Bronchial epithelial cell (primary cell): ENCODE results near the gene TBC1D10B. TPM values are rescaled to one million over a fixed set of nuclear protein-coding genes. Genes with fewer than 3 reads are reported as not detected.

Experiments used
- DNase-seq: peaks from one replicate; pipeline ENCODE4 v3.0.0-alpha.2; 2010; ENCODE audit warnings: low read depth
- FAIRE-seq: peaks from 2 replicates; lab custom pipeline; 2011; peaks lifted over from hg19 to GRCh38; lab: Jason Lieb, UNC
- H3K27me3 ChIP-seq: 2 replicates; pipeline ENCODE4 v1.5.1; 2011; ENCODE audit warnings: low read length; ENCODE audit not compliant: control insufficient read depth, insufficient read depth
- H3K36me3 ChIP-seq: 2 replicates; pipeline ENCODE4 v1.5.1; 2011; ENCODE audit warnings: low read length; ENCODE audit not compliant: control insufficient read depth, insufficient read depth
- H3K4me3 ChIP-seq: 2 replicates; pipeline ENCODE4 v1.5.1; 2011; ENCODE audit warnings: mild to moderate bottlenecking, low read depth, low read length, control low read depth
- total RNA-seq: library from RNA; depleted of rRNA; stranded (reverse); fragments of >200 nt; gene quantifications from 2 replicates; pipeline ENCODE4 v1.2.1, GENCODE V29; 2014
- TF ChIP-seq, protein P1 (sequence below): IDR thresholded peaks from 2 replicates; pipeline ENCODE4 v1.5.1; 2011; ENCODE audit warnings: mild to moderate bottlenecking, moderate library complexity, low read length, control low read depth, inconsistent platforms; ENCODE audit not compliant: insufficient read depth, severe bottlenecking

Gene TBC1D10B
- total RNA-seq, 1 donor from 2014 or later = 13.7 TPM

DNA sequence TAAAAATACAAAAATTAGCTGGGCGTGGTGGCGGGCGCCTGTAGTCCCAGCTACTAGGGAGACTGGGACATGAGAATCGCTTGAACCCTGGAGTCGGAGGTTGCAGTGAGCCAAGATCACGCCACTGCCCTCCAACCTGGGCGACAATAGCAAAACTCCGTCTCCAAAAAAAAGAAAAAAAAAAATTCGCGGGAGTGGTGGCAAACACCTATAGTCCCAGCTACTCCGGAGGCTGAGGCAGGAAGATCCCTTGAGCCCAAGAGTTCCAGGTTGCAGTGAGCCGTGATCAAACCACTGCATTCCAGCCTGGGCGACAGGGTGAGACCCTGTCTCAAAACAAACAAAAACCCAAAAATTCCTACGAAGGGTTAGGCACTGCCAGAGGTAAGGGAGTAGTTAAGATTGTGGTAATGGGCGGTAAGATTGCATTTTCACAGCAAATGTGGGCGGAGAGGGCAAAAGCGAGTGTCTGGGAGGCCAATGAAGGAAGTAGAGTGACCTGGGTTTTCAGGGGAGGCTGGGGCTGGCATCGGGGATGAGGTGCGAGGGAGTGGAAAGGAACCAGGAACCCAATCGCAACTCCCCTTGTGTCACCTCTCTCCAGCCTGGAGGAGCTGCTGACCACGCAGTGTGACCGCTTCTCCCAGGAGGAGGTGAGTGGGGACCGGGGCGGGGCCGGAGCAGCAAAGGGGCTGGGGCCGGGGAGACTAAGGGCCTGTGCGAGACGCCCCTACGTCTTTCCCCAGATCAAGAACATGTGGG lies 6.9 kb upstream of the TBC1D10B start:
- TF ChIP-seq, protein P1, sequence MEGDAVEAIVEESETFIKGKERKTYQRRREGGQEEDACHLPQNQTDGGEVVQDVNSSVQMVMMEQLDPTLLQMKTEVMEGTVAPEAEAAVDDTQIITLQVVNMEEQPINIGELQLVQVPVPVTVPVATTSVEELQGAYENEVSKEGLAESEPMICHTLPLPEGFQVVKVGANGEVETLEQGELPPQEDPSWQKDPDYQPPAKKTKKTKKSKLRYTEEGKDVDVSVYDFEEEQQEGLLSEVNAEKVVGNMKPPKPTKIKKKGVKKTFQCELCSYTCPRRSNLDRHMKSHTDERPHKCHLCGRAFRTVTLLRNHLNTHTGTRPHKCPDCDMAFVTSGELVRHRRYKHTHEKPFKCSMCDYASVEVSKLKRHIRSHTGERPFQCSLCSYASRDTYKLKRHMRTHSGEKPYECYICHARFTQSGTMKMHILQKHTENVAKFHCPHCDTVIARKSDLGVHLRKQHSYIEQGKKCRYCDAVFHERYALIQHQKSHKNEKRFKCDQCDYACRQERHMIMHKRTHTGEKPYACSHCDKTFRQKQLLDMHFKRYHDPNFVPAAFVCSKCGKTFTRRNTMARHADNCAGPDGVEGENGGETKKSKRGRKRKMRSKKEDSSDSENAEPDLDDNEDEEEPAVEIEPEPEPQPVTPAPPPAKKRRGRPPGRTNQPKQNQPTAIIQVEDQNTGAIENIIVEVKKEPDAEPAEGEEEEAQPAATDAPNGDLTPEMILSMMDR = no peak
- H3K4me3 ChIP-seq = peak overlapping the region; percentile 50
- DNase-seq (no peak), FAIRE-seq (no peak)
- H3K36me3 ChIP-seq = no peaks in the 10 kb centered on the region
- no peaks in the 10 kb centered on the region for H3K27me3 ChIP-seq

GRCh38 chr16:30376461-30376902 lies 6.2 kb upstream of the TBC1D10B start:
- Histone ChIP-seq H3K4me3 (no peak overlapping the region), H3K27me3 (no peaks in the 10 kb centered on the region), H3K36me3 (no peaks in the 10 kb centered on the region)
- no peak for FAIRE-seq
- TF ChIP-seq, protein P1 = no peak
- no peak for DNase-seq

DNA sequence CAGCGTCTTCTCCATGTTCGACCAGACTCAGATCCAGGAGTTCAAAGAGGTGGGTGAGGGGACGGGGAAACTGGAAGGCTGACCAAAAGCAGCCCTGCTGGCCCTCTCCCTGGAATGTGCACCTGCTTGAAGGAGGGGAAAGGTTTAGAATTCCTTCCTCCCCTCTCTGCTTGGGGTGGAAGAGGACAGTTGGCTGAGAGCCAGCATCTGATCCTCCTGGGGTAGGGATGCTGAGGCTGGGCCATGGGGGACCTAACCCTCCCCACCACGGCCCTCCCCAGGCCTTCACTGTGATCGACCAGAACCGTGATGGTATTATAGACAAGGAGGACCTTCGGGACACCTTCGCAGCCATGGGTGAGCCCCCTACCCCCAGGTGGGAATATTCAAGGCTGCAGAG lies 5.6 kb upstream of the TBC1D10B start:
- H3K27me3 ChIP-seq = no peaks in the 10 kb centered on the region
- no peaks in the 10 kb centered on the region for H3K36me3 ChIP-seq
- FAIRE-seq (no peak), DNase-seq (no peak)
- H3K4me3 ChIP-seq = no peak overlapping the region
- TF ChIP-seq, protein P1 = no peak

- H3K36me3 ChIP-seq = no peaks in the 10 kb centered on the region
- no peak within 1 kb of the TSS for H3K4me3 ChIP-seq
- H3K27me3 ChIP-seq = no peaks in the 10 kb centered on the region
- TF ChIP-seq, protein P1 = no peak
- DNase-seq (no peak), FAIRE-seq (no peak)
Observed at GRCh38 chr16:30374538-30374937, 4.2 kb upstream of the TBC1D10B start, which contains the start of gene MYL11. Gene MYL11, plus strand, starts transcription at chr16:30374802. Its CDS starts 56 bp downstream, at chr16:30374858.

DNA sequence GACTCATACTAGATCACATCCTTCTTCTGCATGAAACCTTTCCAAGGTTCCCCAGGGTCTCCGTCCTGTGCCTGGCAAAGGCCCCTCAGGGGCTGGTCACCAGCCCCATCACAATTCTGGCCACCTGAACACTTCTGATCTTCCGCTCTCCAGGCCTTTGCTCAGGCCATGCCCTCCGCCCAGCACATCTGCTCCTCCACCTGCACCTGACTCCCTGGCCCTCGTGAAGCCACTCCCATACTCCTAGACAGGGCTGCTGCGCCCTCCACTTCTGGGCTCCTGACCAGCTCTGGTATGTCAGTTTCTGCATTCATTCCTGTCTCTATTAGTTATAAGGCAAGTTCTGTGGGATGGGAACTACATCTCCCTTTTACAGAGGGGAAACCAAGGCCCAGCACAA lies 2.4 kb upstream of the TBC1D10B start:
- TF ChIP-seq, protein P1 = no peak
- H3K27me3 ChIP-seq = no peaks in the 10 kb centered on the region
- DNase-seq (no peak), FAIRE-seq (no peak)
- no peaks in the 10 kb centered on the region for H3K36me3 ChIP-seq
- H3K4me3 ChIP-seq = no peak overlapping the region
